Fibroblast of lung (primary cell): Measurements from ENCODE around the gene TBL1XR1. TPM values are rescaled to one million over a fixed set of nuclear protein-coding genes. Genes with fewer than 3 reads are reported as not detected.

Experiments used
- DNase-seq, 2 donors: peaks; one replicate each; pipeline versions ENCODE4 v3.0.0 to v3.0.0-alpha.2; 2010; ENCODE audit warnings: low read depth in 2 of 2
- H2AFZ ChIP-seq: 2 replicates; pipeline ENCODE4 v1.5.1; 2012; ENCODE audit warnings: low read length, control low read depth, inconsistent platforms
- H3K27ac ChIP-seq: 2 replicates; pipeline ENCODE4 v1.5.1; 2011; ENCODE audit warnings: low read length, control low read depth; ENCODE audit not compliant: insufficient read depth
- H3K27me3 ChIP-seq: 2 replicates; pipeline ENCODE4 v1.5.1; 2011; ENCODE audit warnings: mild to moderate bottlenecking, low read length; ENCODE audit not compliant: control insufficient read depth, insufficient read depth
- H3K36me3 ChIP-seq: 2 replicates; pipeline ENCODE4 v1.5.1; 2011; ENCODE audit warnings: low read length; ENCODE audit not compliant: control insufficient read depth, insufficient read depth
- H3K4me1 ChIP-seq: 2 replicates; pipeline ENCODE4 v1.5.1; 2011; ENCODE audit warnings: low read length; ENCODE audit not compliant: control insufficient read depth, insufficient read depth; ENCODE audit errors: extremely low read depth
- H3K4me2 ChIP-seq: 2 replicates; pipeline ENCODE4 v1.5.1; 2011; ENCODE audit warnings: low read length, control low read depth; ENCODE audit not compliant: insufficient read depth; ENCODE audit errors: extremely low read depth
- H3K4me3 ChIP-seq, 4 experiments: fragments of 200-600 bp in 1 of 4; sonication (generic) in 1 of 4; replicated peaks in 1 of 4; 2 replicates each; pipeline ENCODE4 v1.5.1; 2011 to 2016; ENCODE audit warnings: low read length in 4 of 4, low read depth in 3 of 4, mild to moderate bottlenecking in 3 of 4, control low read depth in 2 of 4, inconsistent platforms in 1 of 4, mixed read lengths in 1 of 4; ENCODE audit not compliant: insufficient read depth in 1 of 4; ENCODE audit errors: control extremely low read depth in 1 of 4
- H3K79me2 ChIP-seq: 2 replicates; pipeline ENCODE4 v1.5.1; 2012; ENCODE audit warnings: mild to moderate bottlenecking, low read length, inconsistent platforms; ENCODE audit not compliant: control insufficient read depth, insufficient read depth
- H3K9ac ChIP-seq: 2 replicates; pipeline ENCODE4 v1.5.1; 2011; ENCODE audit warnings: mild to moderate bottlenecking, low read length, control low read depth; ENCODE audit not compliant: insufficient read depth
- H3K9me3 ChIP-seq: 2 replicates; pipeline ENCODE4 v1.5.1; 2012; ENCODE audit warnings: low read depth, low read length; ENCODE audit not compliant: control insufficient read depth, insufficient read depth
- H4K20me1 ChIP-seq: 2 replicates; pipeline ENCODE4 v1.5.1; 2011; ENCODE audit warnings: low read length; ENCODE audit not compliant: control insufficient read depth, insufficient read depth; ENCODE audit errors: extremely low read depth
- CTCF ChIP-seq, 2 donors: IDR thresholded peaks in 1 of 2; conservative IDR thresholded peaks in 1 of 2; 1 replicate in 1 of 2; 2 replicates in 1 of 2; pipeline ENCODE4 v1.5.1; 2011 to 2012; ENCODE audit warnings: low read length in 2 of 2, control low read depth in 1 of 2, inconsistent platforms in 1 of 2, low read depth in 1 of 2, mild to moderate bottlenecking in 1 of 2
- EZH2 ChIP-seq: IDR thresholded peaks from 2 replicates; pipeline ENCODE4 v1.5.1; 2012; ENCODE audit warnings: low read length, control low read depth, mild to moderate bottlenecking; ENCODE audit errors: missing control alignments
- polyA plus RNA-seq, 2 donors: library from polyadenylated mRNA; depleted of rRNA in 1 of 2; stranded (reverse) in 1 of 2; unstranded in 1 of 2; fragments of >200 nt; gene quantifications; 2 replicates each; pipeline ENCODE4 v1.2.1, GENCODE V29; 2011 to 2012; ENCODE audit warnings: missing spikeins in 1 of 2
- total RNA-seq: library from RNA; depleted of rRNA; stranded (reverse); fragments of >200 nt; gene quantifications from 2 replicates; pipeline ENCODE4 v1.2.1, GENCODE V29; 2014

TBL1XR1 gene
- total and polyA plus RNA-seq, 2 donors (not counting 1 experiment from before 2014, with no cell fraction given), result 115 to 369 TPM

GRCh38 chr3:177106594-177106993 lies 90.7 kb downstream of the TBL1XR1 start:
- TF ChIP-seq EZH2 (no peak), CTCF (conservative IDR thresholded peaks at IDR 0.05 in 1 of 2, IDR thresholded peaks at IDR 0.05 in 1 of 2; ENCODE audit: low read depth in 1 of 2, low read length in 2 of 2) (no peak)
- no peak for DNase-seq
- H4K20me1 ChIP-seq, result peaks cover 4% of the 10 kb centered on the region

DNA sequence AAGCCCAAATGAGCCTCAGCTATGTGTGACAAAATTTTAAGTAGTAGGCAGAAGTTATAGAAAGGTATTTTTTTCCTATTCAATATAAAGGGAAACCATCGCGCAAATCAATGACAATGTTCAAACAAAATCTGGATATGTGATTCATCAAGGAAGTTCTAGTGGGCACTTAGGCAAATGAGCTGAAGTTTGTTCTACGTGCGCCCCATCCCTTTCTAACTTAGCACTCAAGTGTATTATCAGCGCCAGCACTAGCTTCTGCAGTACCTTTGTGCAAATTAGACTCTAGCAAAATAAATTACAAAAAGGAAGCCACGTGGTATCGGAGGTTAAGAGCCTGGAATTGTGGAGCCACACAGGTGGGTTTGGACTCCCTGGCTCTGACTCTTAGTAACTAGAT lies 91.1 kb downstream of the TBL1XR1 start:
- Histone ChIP-seq H3K9ac (no peak overlapping the region), H4K20me1 (peaks cover 4% of the 10 kb centered on the region), H2AFZ (no peak overlapping the region), H3K9me3 (no peaks in the 10 kb centered on the region), H3K79me2 (peaks cover 85% of the 10 kb centered on the region), H3K4me2 (no peak overlapping the region), H3K27ac (no peak overlapping the region), H3K4me1 (peaks cover 4% of the 10 kb centered on the region), H3K36me3 (no peaks in the 10 kb centered on the region), H3K27me3 (no peaks in the 10 kb centered on the region), H3K4me3 (no peak overlapping the region)
- no peak for DNase-seq
- no peak for TF ChIP-seq EZH2
- TF ChIP-seq CTCF (conservative IDR thresholded peaks at IDR 0.05 in 1 of 2, IDR thresholded peaks at IDR 0.05 in 1 of 2; ENCODE audit: low read depth in 1 of 2, low read length in 2 of 2), result no peak

More at GRCh38 chr3:177106594-177106993, 90.7 kb downstream of the TBL1XR1 start:
- no peaks in the 10 kb centered on the region for H3K9me3 ChIP-seq
- no peak overlapping the region for H3K4me3 ChIP-seq
- H3K36me3 ChIP-seq, result peaks cover 2% of the 10 kb centered on the region
- H3K27me3 ChIP-seq, result no peaks in the 10 kb centered on the region
- H3K4me2 ChIP-seq, result no peak overlapping the region
- peaks cover 85% of the 10 kb centered on the region for H3K79me2 ChIP-seq
- H3K4me1 ChIP-seq, result peaks cover 4% of the 10 kb centered on the region
- no peak overlapping the region for H3K9ac ChIP-seq
- H2AFZ ChIP-seq, result no peak overlapping the region
- no peak overlapping the region for H3K27ac ChIP-seq

GRCh38 chr3:177105623-177106022 lies 91.7 kb downstream of the TBL1XR1 start:
- H3K4me1 ChIP-seq, result peaks cover 4% of the 10 kb centered on the region
- no peak overlapping the region for H3K9ac ChIP-seq
- no peak overlapping the region for H3K27ac ChIP-seq
- no peak overlapping the region for H3K4me3 ChIP-seq
- peaks cover 84% of the 10 kb centered on the region for H3K79me2 ChIP-seq
- no peak for DNase-seq
- H3K36me3 ChIP-seq, result no peaks in the 10 kb centered on the region
- no peak overlapping the region for H2AFZ ChIP-seq
- H4K20me1 ChIP-seq, result peaks cover 4% of the 10 kb centered on the region
- no peaks in the 10 kb centered on the region for H3K27me3 ChIP-seq
- H3K9me3 ChIP-seq, result no peaks in the 10 kb centered on the region
- no peak overlapping the region for H3K4me2 ChIP-seq
- TF ChIP-seq CTCF (conservative IDR thresholded peaks at IDR 0.05 in 1 of 2, IDR thresholded peaks at IDR 0.05 in 1 of 2; ENCODE audit: low read depth in 1 of 2, low read length in 2 of 2) (no peak), EZH2 (no peak)
